DOHH2 (cell line): ENCODE results near the gene TVP23A.

Experiments used
- CTCF ChIP-seq: fragments of 200-600 bp; sonication (generic); IDR thresholded peaks from one replicate; pipeline ENCODE4 v1.5.1; 2014; ENCODE audit warnings: antibody characterized with exemption, mild to moderate bottlenecking, low read depth, low read length; ENCODE audit not compliant: poor library complexity, severe bottlenecking
- EZH2phosphoT487 ChIP-seq: fragments of 200-600 bp; sonication (generic); IDR thresholded peaks from 2 replicates; pipeline ENCODE4 v1.6.1; 2017; ENCODE audit warnings: borderline replicate concordance, mild to moderate bottlenecking, antibody characterized with exemption, low read length, moderate library complexity, mixed read lengths

GRCh38 chr16:10743227-10743609, 75.4 kb downstream of the TVP23A start:
- no peak for TF ChIP-seq CTCF
- no peak for TF ChIP-seq EZH2phosphoT487
